HCT116 (cell line): ENCODE measurements around the gene FBXL17. TPM values are rescaled to one million over a fixed set of nuclear protein-coding genes. Genes with fewer than 3 reads are reported as not detected.

Source experiments
- ATAC-seq: fragments of 200-7000 bp; cut with Tn5 transposase; 2 replicates; pipeline ENCODE4 v1.9.1; 2020; ENCODE audit warnings: mild to moderate bottlenecking, moderate library complexity
- BruUV-seq: library from RNA; stranded (reverse); fragments of 400-500 nt; replicated peaks from 2 replicates; lab custom pipeline; 2021; lab: Mats Ljungman, UMichigan
- CTCF ChIA-PET: fragments of 300-600 bp; sonication (Branson Sonifier 250); formaldehyde crosslinking; loops from one replicate; lab custom pipeline; 2021; ENCODE audit warnings: antibody characterized with exemption; lab: Charles Lee
- POLR2A ChIA-PET: fragments of 300-600, 350-600 bp; sonication (Branson Sonifier 250); formaldehyde crosslinking; loops from one replicate; lab custom pipeline; 2021; ENCODE audit warnings: antibody characterized with exemption; lab: Charles Lee
- RAD21 ChIA-PET, 2 experiments: fragments of 300-600 bp; sonication (Branson Sonifier 250); formaldehyde crosslinking; loops; one replicate each; lab custom pipeline; 2023; ENCODE audit warnings: low total read pairs in 2 of 2; ENCODE audit not compliant: uncharacterized antibody in 2 of 2, unreplicated experiment in 2 of 2, low non-redundant PET in 1 of 2; lab: Charles Lee
- DNase-seq: peaks from one replicate; pipeline ENCODE4 v3.0.0-alpha.2; 2010; ENCODE audit warnings: low read depth, low spot score
- H2AFZ ChIP-seq: fragments of 200-600 bp; shearing (Covaris generic), sonication (generic); 2 replicates; pipeline ENCODE4 v1.6.1; 2017; ENCODE audit warnings: low read depth, mixed run types, mixed read lengths, antibody characterized with exemption, low read length; ENCODE audit not compliant: poor library complexity, severe bottlenecking
- H3K27ac ChIP-seq: 2 replicates; pipeline ENCODE4 v1.5.1; 2012; ENCODE audit warnings: low read depth, low read length
- H3K27me3 ChIP-seq: fragments of 200-600 bp; sonication (generic); 2 replicates; pipeline ENCODE4 v1.6.1; 2016; ENCODE audit warnings: mixed run types, low read length, mixed read lengths; ENCODE audit not compliant: insufficient read depth
- H3K36me3 ChIP-seq, 2 experiments: fragments of 200-500 bp in 1 of 2; fragments of 200-600 bp in 1 of 2; sonication (Bioruptor generic) in 1 of 2; sonication (generic) in 1 of 2; 2 replicates each; pipeline versions ENCODE4 v1.5.1 to v1.6.1; 2014 to 2016; ENCODE audit warnings: low read length in 2 of 2, inconsistent platforms in 1 of 2, mixed read lengths in 1 of 2, mixed run types in 1 of 2; ENCODE audit not compliant: insufficient read depth in 2 of 2, control insufficient read depth in 1 of 2
- H3K4me1 ChIP-seq, 2 experiments: fragments of 200-600 bp in 1 of 2; sonication (generic) in 1 of 2; 2 replicates each; pipeline versions ENCODE4 v1.5.1 to v1.6.1; 2012 to 2017; ENCODE audit warnings: low read length in 2 of 2, inconsistent platforms in 1 of 2, mild to moderate bottlenecking in 1 of 2, mixed read lengths in 1 of 2, mixed run types in 1 of 2, moderate library complexity in 1 of 2; ENCODE audit not compliant: insufficient read depth in 2 of 2, control insufficient read depth in 1 of 2
- H3K4me2 ChIP-seq: fragments of 200-600 bp; sonication (generic); 2 replicates; pipeline ENCODE4 v1.6.1; 2017; ENCODE audit warnings: mixed run types, low read length, mixed read lengths
- H3K4me3 ChIP-seq, 2 experiments: fragments of 200-600 bp in 1 of 2; sonication (generic) in 1 of 2; replicated peaks in 1 of 2; 2 replicates each; pipeline ENCODE4 v1.5.1; 2011 to 2016; ENCODE audit warnings: low read length in 2 of 2, control low read depth in 1 of 2, low read depth in 1 of 2, mild to moderate bottlenecking in 1 of 2, mixed read lengths in 1 of 2, mixed run types in 1 of 2
- H3K79me2 ChIP-seq: fragments of 200-600 bp; sonication (generic); 2 replicates; pipeline ENCODE4 v1.6.1; 2017; ENCODE audit warnings: mild to moderate bottlenecking, mixed run types, low read length, moderate library complexity, mixed read lengths; ENCODE audit not compliant: insufficient read depth
- H3K9ac ChIP-seq: fragments of 200-600 bp; sonication (generic); 2 replicates; pipeline ENCODE4 v1.6.1; 2016; ENCODE audit warnings: low read length, mixed read lengths
- H3K9me2 ChIP-seq: fragments of 200-600 bp; sonication (generic), shearing (Covaris generic); 2 replicates; pipeline ENCODE4 v1.6.1; 2017; ENCODE audit warnings: mixed run types, mild to moderate bottlenecking, moderate library complexity; ENCODE audit not compliant: insufficient read depth
- H3K9me3 ChIP-seq, 2 experiments: fragments of 200-500 bp in 1 of 2; fragments of 200-600 bp in 1 of 2; sonication (Bioruptor generic) in 1 of 2; sonication (generic) in 1 of 2; 2 replicates each; pipeline ENCODE4 v1.6.1; 2014 to 2017; ENCODE audit warnings: low read length in 2 of 2, mixed read lengths in 2 of 2, inconsistent platforms in 1 of 2, low read depth in 1 of 2, mild to moderate bottlenecking in 1 of 2, mixed run types in 1 of 2, moderate library complexity in 1 of 2; ENCODE audit not compliant: control insufficient read depth in 1 of 2, insufficient read depth in 1 of 2
- H4K20me1 ChIP-seq: fragments of 200-600 bp; sonication (generic), shearing (Covaris generic); 2 replicates; pipeline ENCODE4 v1.6.1; 2017; ENCODE audit warnings: mixed run types, mild to moderate bottlenecking, moderate library complexity; ENCODE audit not compliant: insufficient read depth
- ATF3 ChIP-seq: IDR thresholded peaks from 2 replicates; pipeline ENCODE4 v1.6.1; 2012
- CBX3 ChIP-seq: IDR thresholded peaks from 2 replicates; pipeline ENCODE4 v1.6.1; 2012; ENCODE audit warnings: low read depth
- CTCF ChIP-seq, 3 experiments: fragments of 200-600 bp in 1 of 3; sonication (generic) in 1 of 3; IDR thresholded peaks in 2 of 3; conservative IDR thresholded peaks in 1 of 3; 2 replicates each; pipeline ENCODE4 v1.5.1; 2012 to 2017; ENCODE audit warnings: low read depth in 2 of 3, low read length in 2 of 3, antibody characterized with exemption in 1 of 3, borderline replicate concordance in 1 of 3, control low read depth in 1 of 3, mild to moderate bottlenecking in 1 of 3, mixed read lengths in 1 of 3, mixed run types in 1 of 3, moderate library complexity in 1 of 3; ENCODE audit not compliant: insufficient read depth in 1 of 3
- ELF1 ChIP-seq: IDR thresholded peaks from 2 replicates; pipeline ENCODE4 v1.6.1; 2012; ENCODE audit warnings: low read depth, borderline replicate concordance
- EZH2 ChIP-seq: fragments of 200-600 bp; sonication (generic); IDR thresholded peaks from 2 replicates; pipeline ENCODE4 v1.6.1; 2017; ENCODE audit warnings: antibody characterized with exemption, mixed run types
- EZH2phosphoT487 ChIP-seq: fragments of 200-600 bp; IDR thresholded peaks from 2 replicates; pipeline ENCODE4 v1.6.1; 2018; ENCODE audit warnings: antibody characterized with exemption, borderline replicate concordance
- FOSL1 ChIP-seq: IDR thresholded peaks from 2 replicates; pipeline ENCODE4 v1.6.1; 2012; ENCODE audit warnings: low read depth
- JUND ChIP-seq: IDR thresholded peaks from 2 replicates; pipeline ENCODE4 v1.6.1; 2012
- POLR2A ChIP-seq: IDR thresholded peaks from 2 replicates; pipeline ENCODE4 v1.7.0; 2011; ENCODE audit warnings: borderline replicate concordance; ENCODE audit not compliant: insufficient read depth, insufficient read length; ENCODE audit errors: extremely low read depth
- RAD21 ChIP-seq: IDR thresholded peaks from 2 replicates; pipeline ENCODE4 v1.6.1; 2012; ENCODE audit warnings: low read depth, mild to moderate bottlenecking
- REST ChIP-seq: IDR thresholded peaks from 2 replicates; pipeline ENCODE4 v1.6.1; 2012; ENCODE audit warnings: low read depth
- SIN3A ChIP-seq: IDR thresholded peaks from 2 replicates; pipeline ENCODE4 v1.6.1; 2012; ENCODE audit warnings: low read depth
- SP1 ChIP-seq: IDR thresholded peaks from 2 replicates; pipeline ENCODE4 v1.6.1; 2012; ENCODE audit warnings: low read depth
- SRF ChIP-seq: IDR thresholded peaks from 2 replicates; pipeline ENCODE4 v1.6.1; 2012; ENCODE audit warnings: low read depth
- TCF7L2 ChIP-seq: IDR thresholded peaks from 2 replicates; pipeline ENCODE4 v1.7.0; 2011; ENCODE audit warnings: borderline replicate concordance, inconsistent platforms; ENCODE audit not compliant: insufficient read depth, insufficient read length; ENCODE audit errors: extremely low read depth
- ZFX ChIP-seq: fragments of 450-650 bp; IDR thresholded peaks from 2 replicates; pipeline ENCODE4 v1.6.1; 2017
- ZNF274 ChIP-seq: fragments of 200-500 bp; sonication (Bioruptor generic); IDR thresholded peaks from 2 replicates; pipeline ENCODE4 v1.6.1; 2014; ENCODE audit warnings: mild to moderate bottlenecking, low read depth, low read length, inconsistent platforms
- intact Hi-C: fragments of 100-400 bp; cut with micrococcal nuclease; formaldehyde crosslinking; loops from 2 replicates; pipeline ENCODE4 v1.10.0; 2022
- total RNA-seq: library from RNA; stranded (reverse); gene quantifications from one replicate; pipeline ENCODE4 v1.2.1, GENCODE V29; 2021; ENCODE audit not compliant: unreplicated experiment
- TF ChIP-seq, protein P1 (sequence below): IDR thresholded peaks from 2 replicates; pipeline ENCODE4 v1.6.1; 2012
- TF ChIP-seq, protein P2 (sequence below): IDR thresholded peaks from 2 replicates; pipeline ENCODE4 v1.6.1; 2011; ENCODE audit warnings: mild to moderate bottlenecking, low read length, moderate library complexity; ENCODE audit not compliant: insufficient replicate concordance; ENCODE audit errors: extremely low read depth

The FBXL17 gene
- total RNA-seq, 1 experiment from 2014 or later, result 9.4 TPM

DNA sequence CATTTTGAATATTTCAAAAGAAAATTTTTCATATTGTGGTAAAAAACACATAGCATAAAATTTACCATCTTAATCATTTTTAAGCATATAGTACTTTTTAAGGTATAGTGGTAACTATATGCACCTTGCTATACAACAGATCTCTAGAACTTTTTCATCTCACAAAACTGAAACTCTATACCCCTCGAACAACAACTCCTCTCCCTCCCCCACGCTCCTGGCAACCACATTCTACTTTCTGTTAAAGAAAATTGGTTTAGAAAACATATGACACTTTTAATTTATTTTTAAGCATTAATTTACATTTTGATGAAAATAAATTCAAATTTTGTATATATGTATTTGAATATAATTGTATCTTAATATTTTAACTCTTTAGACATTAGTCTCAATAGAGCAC lies 563.9 kb downstream of the FBXL17 start:
- Histone ChIP-seq H3K27ac (no peak overlapping the region), H3K9me3 (no peaks in the 10 kb centered on the region), H3K9ac (no peak overlapping the region), H3K4me1 (no peaks in the 10 kb centered on the region), H3K27me3 (no peaks in the 10 kb centered on the region), H3K36me3 (no peaks in the 10 kb centered on the region), H3K4me3 (no peak overlapping the region), H3K9me2 (no peaks in the 10 kb centered on the region), H3K4me2 (no peak overlapping the region), H4K20me1 (no peaks in the 10 kb centered on the region), H3K79me2 (no peaks in the 10 kb centered on the region), H2AFZ (no peak overlapping the region)
- POLR2A ChIA-PET, result no interaction called here
- no peak for ATAC-seq
- TF ChIP-seq REST, result no peak
- TF ChIP-seq, protein P1, sequence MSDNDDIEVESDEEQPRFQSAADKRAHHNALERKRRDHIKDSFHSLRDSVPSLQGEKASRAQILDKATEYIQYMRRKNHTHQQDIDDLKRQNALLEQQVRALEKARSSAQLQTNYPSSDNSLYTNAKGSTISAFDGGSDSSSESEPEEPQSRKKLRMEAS, result no peak
- TF ChIP-seq ATF3, result no peak
- TF ChIP-seq ZNF274, result no peak
- TF ChIP-seq CTCF (IDR thresholded peaks at IDR 0.05 in 2 of 3, conservative IDR thresholded peaks at IDR 0.05 in 1 of 3; ENCODE audit: borderline replicate concordance in 1 of 3, insufficient read depth in 1 of 3, low read depth in 2 of 3, low read length in 2 of 3), result no peak
- no peak for TF ChIP-seq POLR2A
- no peak for TF ChIP-seq FOSL1
- TF ChIP-seq, protein P2, sequence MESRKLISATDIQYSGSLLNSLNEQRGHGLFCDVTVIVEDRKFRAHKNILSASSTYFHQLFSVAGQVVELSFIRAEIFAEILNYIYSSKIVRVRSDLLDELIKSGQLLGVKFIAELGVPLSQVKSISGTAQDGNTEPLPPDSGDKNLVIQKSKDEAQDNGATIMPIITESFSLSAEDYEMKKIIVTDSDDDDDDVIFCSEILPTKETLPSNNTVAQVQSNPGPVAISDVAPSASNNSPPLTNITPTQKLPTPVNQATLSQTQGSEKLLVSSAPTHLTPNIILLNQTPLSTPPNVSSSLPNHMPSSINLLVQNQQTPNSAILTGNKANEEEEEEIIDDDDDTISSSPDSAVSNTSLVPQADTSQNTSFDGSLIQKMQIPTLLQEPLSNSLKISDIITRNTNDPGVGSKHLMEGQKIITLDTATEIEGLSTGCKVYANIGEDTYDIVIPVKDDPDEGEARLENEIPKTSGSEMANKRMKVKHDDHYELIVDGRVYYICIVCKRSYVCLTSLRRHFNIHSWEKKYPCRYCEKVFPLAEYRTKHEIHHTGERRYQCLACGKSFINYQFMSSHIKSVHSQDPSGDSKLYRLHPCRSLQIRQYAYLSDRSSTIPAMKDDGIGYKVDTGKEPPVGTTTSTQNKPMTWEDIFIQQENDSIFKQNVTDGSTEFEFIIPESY, result no peak
- TF ChIP-seq TCF7L2, result no peak
- no peak for TF ChIP-seq SIN3A
- TF ChIP-seq SRF, result no peak
- no peak for TF ChIP-seq EZH2phosphoT487
- no peak for TF ChIP-seq SP1
- no peak for TF ChIP-seq JUND
- TF ChIP-seq ELF1, result no peak
- no peak for TF ChIP-seq RAD21
- TF ChIP-seq EZH2, result no peak
- no peak for TF ChIP-seq CBX3
- no peak for TF ChIP-seq ZFX
- BruUV-seq, result no TSS peak
- CTCF ChIA-PET, result no interaction called here
- intact Hi-C loops, result no loop called here
- DNase-seq, result no peak
- RAD21 ChIA-PET, result no interaction called here
